Suprapubic skin (tissue), 4 donors: ENCODE measurements around the gene CCDC175. TPM values are rescaled to one million over a fixed set of nuclear protein-coding genes. Genes with fewer than 3 reads are reported as not detected.

Experiments used
- DNase-seq, 2 donors: peaks; one replicate each; pipeline ENCODE4 v3.0.0-alpha.2; 2019; ENCODE audit warnings: low spot score in 2 of 2
- H3K27ac ChIP-seq: fragments of 200-600 bp; sonication (generic); one replicate; pipeline ENCODE4 v1.5.1; 2019
- H3K27me3 ChIP-seq: fragments of 200-600 bp; sonication (generic); one replicate; pipeline ENCODE4 v1.5.1; 2019
- H3K36me3 ChIP-seq: fragments of 200-600 bp; sonication (generic); one replicate; pipeline ENCODE4 v1.5.1; 2019
- H3K4me1 ChIP-seq: fragments of 200-600 bp; sonication (generic); one replicate; pipeline ENCODE4 v1.5.1; 2019
- H3K4me3 ChIP-seq: fragments of 200-600 bp; sonication (generic); one replicate; pipeline ENCODE4 v1.5.1; 2019; ENCODE audit warnings: mild to moderate bottlenecking
- H3K9me3 ChIP-seq: fragments of 200-600 bp; sonication (generic); one replicate; pipeline ENCODE4 v1.5.1; 2019
- EP300 ChIP-seq: sonication (generic); formaldehyde crosslinking; IDR thresholded peaks from one replicate; pipeline ENCODE4 v1.6.1; 2017; ENCODE audit warnings: antibody characterized with exemption
- POLR2A ChIP-seq, 2 donors: fragments of 450-650 bp; IDR thresholded peaks; one replicate each; pipeline ENCODE4 v1.6.1; 2017; ENCODE audit warnings: antibody characterized with exemption in 2 of 2, mild to moderate bottlenecking in 2 of 2, moderate library complexity in 2 of 2
- POLR2AphosphoS5 ChIP-seq, 3 donors: sonication (generic); formaldehyde crosslinking; IDR thresholded peaks; one replicate each; pipeline ENCODE4 v1.6.1; 2017; ENCODE audit warnings: antibody characterized with exemption in 3 of 3
- WGBS: methylation state at CpG from one replicate; pipeline ENCODE4 v1.1.5; 2018; 5-methylcytosine and 5-hydroxymethylcytosine counted together
- total RNA-seq, 4 donors: library from RNA; depleted of rRNA; stranded (reverse); fragments of >200 nt; gene quantifications; one replicate each; pipeline ENCODE4 v1.1.0, GENCODE V29; 2016
- TF ChIP-seq, protein P1 (sequence below), 2 donors: fragments of 200-600 bp in 1 of 2; fragments of 450-650 bp in 1 of 2; sonication (generic) in 1 of 2; IDR thresholded peaks; one replicate each; pipeline ENCODE4 v1.5.1; 2016 to 2019; ENCODE audit warnings: antibody characterized with exemption in 2 of 2, mild to moderate bottlenecking in 1 of 2, moderate library complexity in 1 of 2

The CCDC175 gene
- total RNA-seq, 4 donors from 2014 or later: not detected

DNA sequence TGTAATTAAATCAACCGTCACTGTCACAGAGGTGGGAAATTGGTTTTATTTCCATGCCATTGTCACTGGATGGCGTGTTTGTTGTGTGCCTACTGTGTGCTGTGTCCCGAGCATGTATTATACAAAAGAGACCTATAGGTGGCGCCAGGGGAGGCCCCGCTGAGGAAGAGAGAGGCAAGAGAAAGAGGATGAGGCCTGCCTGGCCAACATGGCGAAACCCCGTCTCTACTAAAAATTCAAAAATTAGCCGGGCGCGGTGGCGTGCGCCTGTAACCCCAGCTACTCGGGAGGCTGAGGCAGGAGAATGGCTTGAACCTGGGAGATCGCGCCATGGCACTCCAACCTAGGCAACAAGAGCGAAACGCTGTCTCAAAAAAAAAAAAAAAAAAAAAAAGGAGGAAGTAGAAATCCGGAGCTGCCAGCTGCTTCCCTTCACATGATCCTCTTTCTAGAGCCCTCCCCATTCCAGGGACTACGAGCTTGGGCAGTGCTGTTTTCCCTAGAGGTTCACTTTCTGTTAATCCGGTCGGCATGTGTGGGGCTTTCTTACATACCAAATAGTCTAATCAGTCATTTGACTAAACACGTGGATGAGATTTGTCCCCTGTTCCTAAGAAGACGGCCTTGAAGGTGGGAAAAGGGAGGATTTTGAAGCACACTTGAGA is 6.4 kb upstream of the CCDC175 start:
- TF ChIP-seq EP300 (no peak), POLR2AphosphoS5 (IDR thresholded peaks at IDR 0.05) (no peak), POLR2A (IDR thresholded peaks at IDR 0.05) (no peak)
- TF ChIP-seq, protein P1, sequence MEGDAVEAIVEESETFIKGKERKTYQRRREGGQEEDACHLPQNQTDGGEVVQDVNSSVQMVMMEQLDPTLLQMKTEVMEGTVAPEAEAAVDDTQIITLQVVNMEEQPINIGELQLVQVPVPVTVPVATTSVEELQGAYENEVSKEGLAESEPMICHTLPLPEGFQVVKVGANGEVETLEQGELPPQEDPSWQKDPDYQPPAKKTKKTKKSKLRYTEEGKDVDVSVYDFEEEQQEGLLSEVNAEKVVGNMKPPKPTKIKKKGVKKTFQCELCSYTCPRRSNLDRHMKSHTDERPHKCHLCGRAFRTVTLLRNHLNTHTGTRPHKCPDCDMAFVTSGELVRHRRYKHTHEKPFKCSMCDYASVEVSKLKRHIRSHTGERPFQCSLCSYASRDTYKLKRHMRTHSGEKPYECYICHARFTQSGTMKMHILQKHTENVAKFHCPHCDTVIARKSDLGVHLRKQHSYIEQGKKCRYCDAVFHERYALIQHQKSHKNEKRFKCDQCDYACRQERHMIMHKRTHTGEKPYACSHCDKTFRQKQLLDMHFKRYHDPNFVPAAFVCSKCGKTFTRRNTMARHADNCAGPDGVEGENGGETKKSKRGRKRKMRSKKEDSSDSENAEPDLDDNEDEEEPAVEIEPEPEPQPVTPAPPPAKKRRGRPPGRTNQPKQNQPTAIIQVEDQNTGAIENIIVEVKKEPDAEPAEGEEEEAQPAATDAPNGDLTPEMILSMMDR (IDR thresholded peaks at IDR 0.05): no peak

GRCh38 chr14:59582161-59582560 is 5.5 kb upstream of the CCDC175 start:
- Histone ChIP-seq H3K27me3 (no peaks in the 10 kb centered on the region), H3K4me1 (no peaks in the 10 kb centered on the region), H3K36me3 (no peaks in the 10 kb centered on the region), H3K4me3 (no peak overlapping the region), H3K9me3 (no peaks in the 10 kb centered on the region), H3K27ac (no peak overlapping the region)
- 83% methylated on average over 3 of the region's 3 CpGs for WGBS
- no peak for DNase-seq
- TF ChIP-seq, protein P1 (IDR thresholded peaks at IDR 0.05): no peak
- TF ChIP-seq EP300 (no peak), POLR2A (IDR thresholded peaks at IDR 0.05) (no peak), POLR2AphosphoS5 (IDR thresholded peaks at IDR 0.05) (no peak)

More for the DNA sequence above, 6.4 kb upstream of the CCDC175 start:
- Histone ChIP-seq H3K4me3 (no peak overlapping the region), H3K27ac (no peak overlapping the region), H3K4me1 (no peaks in the 10 kb centered on the region), H3K36me3 (no peaks in the 10 kb centered on the region), H3K9me3 (no peaks in the 10 kb centered on the region), H3K27me3 (no peaks in the 10 kb centered on the region)
- DNase-seq: no peak
- WGBS: 78% methylated on average over 23 of the region's 23 CpGs

GRCh38 chr14:59580911-59581310 is 4.3 kb upstream of the CCDC175 start:
- DNase-seq: no peak
- Histone ChIP-seq H3K36me3 (no peaks in the 10 kb centered on the region), H3K27me3 (peaks cover 4% of the 10 kb centered on the region), H3K4me3 (no peak overlapping the region), H3K27ac (no peak overlapping the region), H3K9me3 (no peaks in the 10 kb centered on the region), H3K4me1 (peaks cover 6% of the 10 kb centered on the region)
- WGBS: 78% methylated on average over 2 of the region's 2 CpGs
- no peak for TF ChIP-seq POLR2A (IDR thresholded peaks at IDR 0.05)
- no peak for TF ChIP-seq POLR2AphosphoS5 (IDR thresholded peaks at IDR 0.05)
- no peak for TF ChIP-seq EP300
- TF ChIP-seq, protein P1 (IDR thresholded peaks at IDR 0.05): no peak

DNA sequence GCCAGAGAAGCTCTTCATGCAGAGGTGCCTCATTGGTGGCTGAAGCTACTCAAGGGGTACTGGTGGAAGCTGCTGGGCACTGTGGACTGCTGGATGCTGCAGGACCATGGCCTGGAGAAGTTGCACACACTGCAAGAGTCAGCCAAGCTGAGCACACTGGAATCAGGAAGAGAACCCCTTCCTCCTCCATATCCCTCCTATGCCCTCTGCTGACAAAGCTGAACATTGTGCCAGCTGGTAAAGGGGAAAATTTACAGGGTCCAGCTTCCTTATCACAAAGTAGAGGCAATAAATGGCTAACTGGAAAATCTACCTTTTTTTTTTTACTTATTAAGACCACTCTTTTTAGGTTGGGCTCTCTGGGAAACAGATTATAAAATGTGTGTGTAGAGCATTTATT is 6.5 kb downstream of the CCDC175 start:
- Histone ChIP-seq H3K27me3 (no peaks in the 10 kb centered on the region), H3K9me3 (no peaks in the 10 kb centered on the region), H3K36me3 (no peaks in the 10 kb centered on the region), H3K4me3 (no peak overlapping the region), H3K27ac (no peak overlapping the region), H3K4me1 (no peaks in the 10 kb centered on the region)
- TF ChIP-seq POLR2A (IDR thresholded peaks at IDR 0.05): no peak
- no peak for TF ChIP-seq EP300
- TF ChIP-seq, protein P1 (IDR thresholded peaks at IDR 0.05): no peak
- no peak for TF ChIP-seq POLR2AphosphoS5 (IDR thresholded peaks at IDR 0.05)
- no peak for DNase-seq

DNA sequence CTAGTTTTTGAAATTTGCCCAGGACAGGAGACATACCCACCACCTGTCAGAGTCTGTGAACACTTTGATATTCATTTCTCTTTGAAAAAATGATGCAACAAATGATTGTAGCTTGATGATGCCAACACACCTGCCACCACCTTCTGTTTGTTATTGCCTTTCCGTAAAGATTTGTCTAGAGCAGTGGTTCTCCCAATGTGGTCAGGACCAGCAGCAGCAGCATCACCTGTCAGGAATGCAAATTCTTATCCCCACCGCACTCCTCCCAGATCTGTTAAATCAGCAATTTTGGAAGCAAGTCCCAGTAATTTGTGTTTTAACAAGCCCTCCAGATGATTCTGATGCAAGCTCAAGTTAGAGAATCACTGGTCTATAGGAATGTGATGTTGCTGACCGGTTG is 9.9 kb downstream of the CCDC175 start:
- Histone ChIP-seq H3K27ac (no peak overlapping the region), H3K36me3 (no peaks in the 10 kb centered on the region), H3K4me3 (no peak overlapping the region), H3K4me1 (no peaks in the 10 kb centered on the region), H3K27me3 (no peaks in the 10 kb centered on the region), H3K9me3 (no peaks in the 10 kb centered on the region)
- no peak for DNase-seq
- 75% methylated on average over 3 of the region's 3 CpGs for WGBS
- TF ChIP-seq, protein P1 (IDR thresholded peaks at IDR 0.05): no peak
- TF ChIP-seq POLR2A (IDR thresholded peaks at IDR 0.05) (no peak), EP300 (no peak), POLR2AphosphoS5 (IDR thresholded peaks at IDR 0.05) (no peak)
